Endothelial cell of umbilical vein (primary cell): Measurements from ENCODE around the gene HSPG2. TPM values are rescaled to one million over a fixed set of nuclear protein-coding genes. Genes with fewer than 3 reads are reported as not detected.

Experiments
- BruUV-seq: library from RNA; stranded (reverse); fragments of 400-500 nt; replicated peaks from 2 replicates; lab custom pipeline; 2021; lab: Mats Ljungman, UMichigan
- CTCF ChIA-PET: fragments of 300-600, 350-600 bp; sonication (Branson Sonifier 250); formaldehyde crosslinking; loops from one replicate; lab custom pipeline; 2021; ENCODE audit warnings: antibody characterized with exemption, inconsistent platforms; lab: Charles Lee
- POLR2A ChIA-PET: fragments of 300-600, 350-600 bp; sonication (Branson Sonifier 250); formaldehyde crosslinking; loops from one replicate; lab custom pipeline; 2021; ENCODE audit warnings: antibody characterized with exemption, inconsistent platforms; lab: Charles Lee
- DNase-seq: peaks from one replicate; pipeline ENCODE4 v3.0.0-alpha.2; 2011; ENCODE audit warnings: low read depth, low spot score
- FAIRE-seq: peaks from 2 replicates; lab custom pipeline; 2011; peaks lifted over from hg19 to GRCh38; lab: Jason Lieb, UNC
- H2AFZ ChIP-seq: 2 replicates; pipeline ENCODE4 v1.6.0; 2012; ENCODE audit warnings: low read depth, low read length, control low read depth, inconsistent platforms
- H3K27ac ChIP-seq: 2 replicates; pipeline ENCODE4 v1.5.1; 2011; ENCODE audit warnings: low read depth, mild to moderate bottlenecking, control low read depth, low read length, moderate library complexity; ENCODE audit not compliant: insufficient read depth
- H3K27me3 ChIP-seq, 2 experiments: 2 replicates each; pipeline versions ENCODE4 v1.6.0 to v1.6.1; 2011; ENCODE audit warnings: low read length in 2 of 2, mixed read lengths in 1 of 2; ENCODE audit not compliant: control insufficient read depth in 2 of 2, insufficient read depth in 2 of 2
- H3K36me3 ChIP-seq, 2 experiments: 2 replicates in 1 of 2; 3 replicates in 1 of 2; pipeline ENCODE4 v1.5.1; 2011; ENCODE audit warnings: low read length in 2 of 2, mild to moderate bottlenecking in 1 of 2, moderate library complexity in 1 of 2; ENCODE audit not compliant: control insufficient read depth in 2 of 2, insufficient read depth in 2 of 2; ENCODE audit errors: extremely low read depth in 1 of 2
- H3K4me1 ChIP-seq: 3 replicates; pipeline ENCODE4 v1.5.1; 2011; ENCODE audit warnings: mild to moderate bottlenecking, low read length; ENCODE audit not compliant: control insufficient read depth, insufficient read depth; ENCODE audit errors: extremely low read depth
- H3K4me2 ChIP-seq: 2 replicates; pipeline ENCODE4 v1.6.1; 2011; ENCODE audit warnings: low read length, control low read depth, mixed read lengths; ENCODE audit not compliant: insufficient read depth
- H3K4me3 ChIP-seq, 3 experiments: fragments of 200-600 bp in 1 of 3; sonication (generic), shearing (Covaris generic) in 1 of 3; replicated peaks in 1 of 3; 2 replicates each; pipeline ENCODE4 v1.5.1; 2011 to 2016; ENCODE audit warnings: control low read depth in 3 of 3, low read length in 3 of 3, mild to moderate bottlenecking in 2 of 3, inconsistent platforms in 1 of 3, low read depth in 1 of 3, moderate library complexity in 1 of 3; ENCODE audit not compliant: insufficient read depth in 1 of 3
- H3K79me2 ChIP-seq: 2 replicates; pipeline ENCODE4 v1.6.0; 2012; ENCODE audit warnings: low read length, inconsistent platforms; ENCODE audit not compliant: control insufficient read depth, insufficient read depth
- H3K9ac ChIP-seq: replicated peaks from 2 replicates; pipeline ENCODE3; 2011; ENCODE audit warnings: low read length, control low read depth; ENCODE audit not compliant: insufficient read depth; ENCODE audit errors: extremely low read depth
- H3K9me1 ChIP-seq: replicated peaks from 3 replicates; pipeline ENCODE4 v1.6.0; 2011; ENCODE audit warnings: mild to moderate bottlenecking, low read length; ENCODE audit not compliant: control insufficient read depth, insufficient read depth; ENCODE audit errors: extremely low read depth
- H3K9me3 ChIP-seq: replicated peaks from 2 replicates; pipeline ENCODE4 v1.5.1; 2012; ENCODE audit warnings: low read length, inconsistent platforms; ENCODE audit not compliant: control insufficient read depth, insufficient read depth
- H4K20me1 ChIP-seq: replicated peaks from 2 replicates; pipeline ENCODE3; 2011; ENCODE audit warnings: mild to moderate bottlenecking, low read length; ENCODE audit not compliant: control insufficient read depth, insufficient read depth; ENCODE audit errors: extremely low read depth
- FOS ChIP-seq: IDR thresholded peaks from 2 replicates; pipeline ENCODE4 v1.6.1; 2011; ENCODE audit warnings: mild to moderate bottlenecking, low read length, moderate library complexity, borderline replicate concordance; ENCODE audit not compliant: insufficient read depth
- GATA2 ChIP-seq: IDR thresholded peaks from 2 replicates; pipeline ENCODE4 v1.7.0; 2011; ENCODE audit warnings: low read depth, mild to moderate bottlenecking, moderate library complexity, mixed read lengths, low read length; ENCODE audit not compliant: insufficient read length, insufficient read depth
- POLR2A ChIP-seq: IDR thresholded peaks from 2 replicates; pipeline ENCODE4 v1.6.1; 2012; ENCODE audit warnings: low read depth, mild to moderate bottlenecking, control low read depth, low read length
- POLR2AphosphoS5 ChIP-seq: IDR thresholded peaks from 2 replicates; pipeline ENCODE4 v1.6.1; 2012; ENCODE audit warnings: low read depth, mild to moderate bottlenecking, control low read depth, low read length, moderate library complexity; ENCODE audit not compliant: insufficient read depth
- dilution Hi-C: fragments of 300-500 bp; cut with MboI; formaldehyde crosslinking; loops from one replicate; pipeline ENCODE4 v1.15.0; 2019; ENCODE audit warnings: low sequenced_read_pairs; ENCODE audit not compliant: extremely low pct_ligation_motif_present
- intact Hi-C: fragments of 100-400 bp; cut with micrococcal nuclease; formaldehyde crosslinking; loops from one replicate; pipeline ENCODE4 v1.10.0; 2022
- polyA plus RNA-seq, 4 experiments: library from polyadenylated mRNA; depleted of rRNA in 3 of 4; stranded (reverse) in 3 of 4; unstranded in 1 of 4; fragments of >200 nt; gene quantifications; 2 replicates each; pipeline versions ENCODE4 v1.2.1 to v1.2.3, GENCODE V29; 2011 to 2012; ENCODE audit warnings: missing spikeins in 1 of 4
- total RNA-seq: library from RNA; stranded (reverse); gene quantifications from 2 replicates; pipeline ENCODE4 v1.2.3, GENCODE V29; 2021

Gene HSPG2
- total and polyA plus RNA-seq, 2 donors (not counting 3 experiments of a cell fraction or from before 2014, with no cell fraction given): 734 to 3,499 TPM

DNA sequence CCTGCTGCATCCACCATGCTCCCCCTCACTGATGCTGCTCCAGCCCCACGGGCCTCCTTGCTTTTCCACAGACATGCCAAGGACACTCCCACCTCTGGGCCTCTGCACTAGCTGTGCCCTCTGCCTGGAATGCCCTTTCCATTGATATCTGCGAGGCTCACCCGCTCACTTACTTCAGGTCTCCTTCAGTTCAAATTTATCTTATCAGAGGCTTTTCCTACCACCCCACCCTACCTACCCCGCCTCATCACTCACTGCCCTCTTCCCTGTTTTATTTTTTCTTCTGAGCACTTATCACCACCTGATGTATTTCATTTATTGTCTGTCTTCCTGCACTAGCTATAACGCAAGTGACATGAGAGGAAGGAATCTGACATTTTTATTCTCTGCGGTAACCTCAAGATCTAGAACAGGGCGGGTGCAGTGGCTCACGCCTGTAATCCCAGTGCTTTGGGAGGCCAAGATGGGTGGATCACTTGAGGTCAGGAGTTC lies 7.0 kb downstream of the HSPG2 start:
- peaks cover 84% of the 10 kb centered on the region for H3K4me1 ChIP-seq

GRCh38 chr1:21927533-21928237 lies 9.4 kb downstream of the HSPG2 start:
- H4K20me1 ChIP-seq: no peaks in the 10 kb centered on the region
- H3K4me1 ChIP-seq: peaks cover 92% of the 10 kb centered on the region
- intact Hi-C loops (loop anchor here (5.0 kb wide), 1 partner anchor 490 kb away; no protein-coding TSS in a partner anchor), dilution Hi-C loops (no loop called here)
- no peaks in the 10 kb centered on the region for H3K27me3 ChIP-seq
- peak overlapping the region; percentile 11 for H3K9ac ChIP-seq
- DNase-seq (peak; percentile 56), FAIRE-seq (peak; percentile 73)
- no peak overlapping the region for H2AFZ ChIP-seq
- no peaks in the 10 kb centered on the region for H3K9me3 ChIP-seq
- TF ChIP-seq GATA2: no peak
- no peak for TF ChIP-seq FOS
- peak; percentile 60 for TF ChIP-seq POLR2AphosphoS5
- peak overlapping the region; percentile 3 for H3K4me2 ChIP-seq
- no peaks in the 10 kb centered on the region for H3K9me1 ChIP-seq
- ChIA-PET POLR2A (no interaction called here), CTCF (interaction anchor here (0.6 to 10.8 kb wide), 5 partner anchors 8 to 489 kb away, joined by 3 to 95 read pairs (median 3); no protein-coding TSS in a partner anchor)
- peaks cover 93% of the 10 kb centered on the region for H3K79me2 ChIP-seq
- H3K36me3 ChIP-seq: peaks cover 14 to 22% of the 10 kb centered on the region in 2 experiments
- H3K27ac ChIP-seq: peak overlapping the region; percentile 79
- no peak overlapping the region for H3K4me3 ChIP-seq
- no TSS peak for BruUV-seq

More for the DNA sequence above, 7.0 kb downstream of the HSPG2 start:
- no peak overlapping the region for H3K4me3 ChIP-seq
- H3K27me3 ChIP-seq: no peaks in the 10 kb centered on the region
- no TSS peak for BruUV-seq
- dilution Hi-C loops: no loop called here
- H3K4me2 ChIP-seq: peak overlapping the region; percentile 19
- peak overlapping the region; percentile 0 for H3K9ac ChIP-seq
- TF ChIP-seq POLR2A: no peak
- peak overlapping the region; percentile 81 for H3K27ac ChIP-seq
- ChIA-PET CTCF (interaction anchor here (0.8 to 10.8 kb wide), 4 partner anchors 10 to 31 kb away, joined by 3 to 95 read pairs (median 6); no protein-coding TSS in a partner anchor), POLR2A (no interaction called here)
- H4K20me1 ChIP-seq: no peaks in the 10 kb centered on the region
- DNase-seq (peak; percentile 42), FAIRE-seq (peak; percentile 8)
- no peak overlapping the region for H2AFZ ChIP-seq
- no peaks in the 10 kb centered on the region for H3K9me3 ChIP-seq
- H3K36me3 ChIP-seq: peaks cover 18 to 27% of the 10 kb centered on the region in 2 experiments
- intact Hi-C loops: no loop called here
- H3K9me1 ChIP-seq: no peaks in the 10 kb centered on the region
- peaks cover 97% of the 10 kb centered on the region for H3K79me2 ChIP-seq
